ENCODE measurements around the gene FAM107B. TPM values are rescaled to one million over a fixed set of nuclear protein-coding genes. Genes with fewer than 3 reads are reported as not detected.
A peak's percentile ranks its signal among the peaks of the same experiment; 100 is the strongest.

The FAM107B gene
- total RNA-seq, 1 experiment from 2014 or later, result 24.5 TPM

DNA sequence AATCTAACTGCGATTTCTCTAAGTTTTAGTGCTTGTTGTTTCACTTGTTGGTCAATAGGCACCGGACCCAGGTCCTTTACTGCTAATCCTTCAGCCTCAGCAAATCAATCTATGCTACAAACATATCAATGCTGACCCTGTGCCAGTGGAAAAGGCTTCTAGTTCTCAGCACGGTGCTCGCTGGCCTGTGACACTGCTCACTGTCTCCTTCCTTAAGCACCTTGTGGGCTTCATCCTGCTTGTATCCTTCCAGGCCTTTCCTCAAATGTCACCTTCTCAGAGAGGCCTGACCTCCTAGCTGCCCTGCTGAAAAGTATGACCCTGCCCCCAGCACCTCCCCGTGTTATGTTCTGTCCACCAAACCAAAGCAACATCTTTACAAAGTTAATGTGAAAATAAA lies 242.7 kb downstream of the FAM107B start:
- no peak overlapping the region for H3K56ac ChIP-seq (ENCODE audit: insufficient read length, low read depth, low read length)
- TF ChIP-seq, protein P1, sequence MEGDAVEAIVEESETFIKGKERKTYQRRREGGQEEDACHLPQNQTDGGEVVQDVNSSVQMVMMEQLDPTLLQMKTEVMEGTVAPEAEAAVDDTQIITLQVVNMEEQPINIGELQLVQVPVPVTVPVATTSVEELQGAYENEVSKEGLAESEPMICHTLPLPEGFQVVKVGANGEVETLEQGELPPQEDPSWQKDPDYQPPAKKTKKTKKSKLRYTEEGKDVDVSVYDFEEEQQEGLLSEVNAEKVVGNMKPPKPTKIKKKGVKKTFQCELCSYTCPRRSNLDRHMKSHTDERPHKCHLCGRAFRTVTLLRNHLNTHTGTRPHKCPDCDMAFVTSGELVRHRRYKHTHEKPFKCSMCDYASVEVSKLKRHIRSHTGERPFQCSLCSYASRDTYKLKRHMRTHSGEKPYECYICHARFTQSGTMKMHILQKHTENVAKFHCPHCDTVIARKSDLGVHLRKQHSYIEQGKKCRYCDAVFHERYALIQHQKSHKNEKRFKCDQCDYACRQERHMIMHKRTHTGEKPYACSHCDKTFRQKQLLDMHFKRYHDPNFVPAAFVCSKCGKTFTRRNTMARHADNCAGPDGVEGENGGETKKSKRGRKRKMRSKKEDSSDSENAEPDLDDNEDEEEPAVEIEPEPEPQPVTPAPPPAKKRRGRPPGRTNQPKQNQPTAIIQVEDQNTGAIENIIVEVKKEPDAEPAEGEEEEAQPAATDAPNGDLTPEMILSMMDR (conservative IDR thresholded peaks at IDR 0.05), result no peak
- H2BK12ac ChIP-seq (ENCODE audit: insufficient read length, low read depth, low read length), result no peak overlapping the region
- H3T11ph ChIP-seq (ENCODE audit: low read length), result no peak overlapping the region
- no peak overlapping the region for H3K9ac ChIP-seq (ENCODE audit: extremely low read depth, insufficient read length, low read length)
- H3K79me1 ChIP-seq (ENCODE audit: insufficient read depth, low read depth, low read length, poor library complexity, severe bottlenecking), result no peaks in the 10 kb centered on the region
- no peak overlapping the region for H2BK5ac ChIP-seq (ENCODE audit: insufficient read length, low read length)
- no peak overlapping the region for H2AK5ac ChIP-seq (ENCODE audit: insufficient read length, low read length)
- H3K18ac ChIP-seq (ENCODE audit: insufficient read length, low read depth, low read length), result no peak overlapping the region
- no peak overlapping the region for H2BK15ac ChIP-seq (ENCODE audit: low read depth, low read length)
- H4K91ac ChIP-seq (ENCODE audit: insufficient read length, low read depth, low read length), result no peak overlapping the region
- DNase-seq, result no peak
- Mint-ChIP-seq H3K27ac (peak overlapping the region in 2 of 3 experiments; percentile 10 to 11; a peak in 3 of 7 replicates), H3K4me3 (no peak overlapping the region), H3K36me3 (ENCODE audit: insufficient read depth in 1 of 3, low read depth in 3 of 3) (peaks cover 2 to 9% (median 4%) of the 10 kb centered on the region in 3 experiments; a peak in 5 of 7 replicates), H3K9me3 (no peaks in the 10 kb centered on the region), H3K4me1 (peaks cover 13% of the 10 kb centered on the region in 2 experiments; a peak in 3 of 4 replicates), H3K27me3 (ENCODE audit: low read depth) (no peaks in the 10 kb centered on the region)
- no peak overlapping the region for H3K4ac ChIP-seq (ENCODE audit: low read depth, low read length)
- H3K23ac ChIP-seq (ENCODE audit: insufficient read length, low read depth, low read length), result no peak overlapping the region
- H3K27ac ChIP-seq (ENCODE audit: insufficient read length, low read depth, low read length), result no peak overlapping the region
- no peaks in the 10 kb centered on the region for H3K9me3 ChIP-seq (ENCODE audit: control insufficient read depth, low read depth, low read length)
- H3K4me2 ChIP-seq (ENCODE audit: insufficient read depth, insufficient read length, low read length), result no peak overlapping the region
- H3K27me3 ChIP-seq (ENCODE audit: insufficient read depth, low read length), result no peaks in the 10 kb centered on the region
- no CpG with 5 or more reads among the region's 5 CpGs for WGBS (ENCODE audit: extremely low coverage, insufficient read length, low lambda C conversion rate)
- no peak overlapping the region for H2AFZ ChIP-seq (ENCODE audit: low read length)
- H2BK20ac ChIP-seq (ENCODE audit: low read depth, low read length, poor library complexity, severe bottlenecking), result no peak overlapping the region
- H2BK120ac ChIP-seq (ENCODE audit: low read depth, low read length, poor library complexity, severe bottlenecking), result no peak overlapping the region
- no peaks in the 10 kb centered on the region for H3K23me2 ChIP-seq (ENCODE audit: insufficient read length, low read depth, low read length, poor library complexity, severe bottlenecking)
- no peak overlapping the region for H4K8ac ChIP-seq (replicated peaks; ENCODE audit: insufficient read length, low read depth, low read length)
- no peaks in the 10 kb centered on the region for H4K20me1 ChIP-seq (ENCODE audit: control insufficient read depth, insufficient read depth, insufficient read length)
- peaks cover 4% of the 10 kb centered on the region; the same call in 1 of the 2 replicates for H3K79me2 ChIP-seq (ENCODE audit: insufficient read depth, low read length)
- H3K4me1 ChIP-seq (ENCODE audit: insufficient read depth, low read length), result no peaks in the 10 kb centered on the region
- H3K14ac ChIP-seq (ENCODE audit: insufficient read depth, low read length), result no peak overlapping the region
- H4K5ac ChIP-seq (ENCODE audit: insufficient read length, low read depth, low read length), result no peak overlapping the region

Measured in H9 (cell line).